ENCODE results near the gene OSR1.

OSR1 gene

GRCh38 chr2:19362755-19363473 is 4.5 kb upstream of the OSR1 start:
- H3K9me3 Mint-ChIP-seq (ENCODE audit: low read depth): no peaks in the 10 kb centered on the region
- no peak overlapping the region for H3K27ac Mint-ChIP-seq
- peak overlapping the region; percentile 95 for H3K4me3 Mint-ChIP-seq
- H3K27me3 Mint-ChIP-seq: peaks cover 29% of the 10 kb centered on the region
- H3K36me3 Mint-ChIP-seq: no peaks in the 10 kb centered on the region
- peaks cover 30% of the 10 kb centered on the region for H3K4me1 Mint-ChIP-seq (ENCODE audit: low read depth)

- H3K4me1 Mint-ChIP-seq (ENCODE audit: low read depth): peaks cover 37% of the 10 kb centered on the region
- peaks cover 33% of the 10 kb centered on the region for H3K27me3 Mint-ChIP-seq
- no peaks in the 10 kb centered on the region for H3K36me3 Mint-ChIP-seq
- H3K27ac Mint-ChIP-seq: peak overlapping the region; percentile 52
- H3K9me3 Mint-ChIP-seq (ENCODE audit: low read depth): no peaks in the 10 kb centered on the region
- peak overlapping the region; percentile 95 for H3K4me3 Mint-ChIP-seq
These were observed 3.8 kb upstream of the OSR1 start for GRCh38 chr2:19362094-19362754.

GRCh38 chr2:19361325-19361990 is 3.0 kb upstream of the OSR1 start:
- Mint-ChIP-seq H3K36me3 (no peaks in the 10 kb centered on the region), H3K9me3 (ENCODE audit: low read depth) (no peaks in the 10 kb centered on the region), H3K4me1 (ENCODE audit: low read depth) (peaks cover 45% of the 10 kb centered on the region), H3K27me3 (peaks cover 40% of the 10 kb centered on the region), H3K4me3 (peak overlapping the region; percentile 95), H3K27ac (no peak overlapping the region)

GRCh38 chr2:19360966-19361321 is 2.5 kb upstream of the OSR1 start:
- no peaks in the 10 kb centered on the region for H3K9me3 Mint-ChIP-seq (ENCODE audit: low read depth)
- H3K36me3 Mint-ChIP-seq: no peaks in the 10 kb centered on the region
- H3K27me3 Mint-ChIP-seq: peaks cover 45% of the 10 kb centered on the region
- H3K27ac Mint-ChIP-seq: no peak overlapping the region
- H3K4me1 Mint-ChIP-seq (ENCODE audit: low read depth): peaks cover 49% of the 10 kb centered on the region
- H3K4me3 Mint-ChIP-seq: peak overlapping the region; percentile 95

GRCh38 chr2:19360266-19360965 is 2.0 kb upstream of the OSR1 start:
- Mint-ChIP-seq H3K27me3 (peaks cover 47% of the 10 kb centered on the region), H3K9me3 (ENCODE audit: low read depth) (no peaks in the 10 kb centered on the region), H3K4me1 (ENCODE audit: low read depth) (peaks cover 51% of the 10 kb centered on the region), H3K4me3 (peak overlapping the region; percentile 95), H3K27ac (no peak overlapping the region), H3K36me3 (no peaks in the 10 kb centered on the region)

GRCh38 chr2:19359456-19359855 is 1.0 kb upstream of the OSR1 start:
- H3K27ac Mint-ChIP-seq: no peak overlapping the region
- H3K9me3 Mint-ChIP-seq (ENCODE audit: low read depth): no peaks in the 10 kb centered on the region
- peaks cover 51% of the 10 kb centered on the region for H3K4me1 Mint-ChIP-seq (ENCODE audit: low read depth)
- H3K27me3 Mint-ChIP-seq: peaks cover 55% of the 10 kb centered on the region
- H3K4me3 Mint-ChIP-seq: peak overlapping the region; percentile 51
- H3K36me3 Mint-ChIP-seq: no peaks in the 10 kb centered on the region

- H3K4me3 Mint-ChIP-seq: peak overlapping the region; percentile 51
- H3K36me3 Mint-ChIP-seq: no peaks in the 10 kb centered on the region
- H3K27me3 Mint-ChIP-seq: peaks cover 58% of the 10 kb centered on the region
- peaks cover 51% of the 10 kb centered on the region for H3K4me1 Mint-ChIP-seq (ENCODE audit: low read depth)
- no peaks in the 10 kb centered on the region for H3K9me3 Mint-ChIP-seq (ENCODE audit: low read depth)
- H3K27ac Mint-ChIP-seq: no peak overlapping the region
These were observed 566 bp upstream of the OSR1 start for GRCh38 chr2:19359021-19359357.

GRCh38 chr2:19357402-19358241 is 801 bp downstream of the OSR1 start:
- Mint-ChIP-seq H3K4me3 (peak overlapping the region; percentile 63), H3K4me1 (ENCODE audit: low read depth) (peaks cover 41% of the 10 kb centered on the region), H3K36me3 (no peaks in the 10 kb centered on the region), H3K27ac (peak overlapping the region; percentile 16), H3K9me3 (ENCODE audit: low read depth) (no peaks in the 10 kb centered on the region), H3K27me3 (peaks cover 63% of the 10 kb centered on the region)

- peak overlapping the region; percentile 63 for H3K4me3 Mint-ChIP-seq
- no peaks in the 10 kb centered on the region for H3K9me3 Mint-ChIP-seq (ENCODE audit: low read depth)
- no peaks in the 10 kb centered on the region for H3K36me3 Mint-ChIP-seq
- peaks cover 61% of the 10 kb centered on the region for H3K27me3 Mint-ChIP-seq
- H3K27ac Mint-ChIP-seq: no peak overlapping the region
- peaks cover 37% of the 10 kb centered on the region for H3K4me1 Mint-ChIP-seq (ENCODE audit: low read depth)
These were observed 1.6 kb downstream of the OSR1 start for GRCh38 chr2:19356545-19357401.

- H3K4me3 Mint-ChIP-seq: peak overlapping the region; percentile 63
- no peaks in the 10 kb centered on the region for H3K9me3 Mint-ChIP-seq (ENCODE audit: low read depth)
These were observed 2.4 kb downstream of the OSR1 start for GRCh38 chr2:19355931-19356544.

GRCh38 chr2:19355416-19355821 is 3.0 kb downstream of the OSR1 start:
- H3K27me3 Mint-ChIP-seq: peaks cover 62% of the 10 kb centered on the region
- H3K36me3 Mint-ChIP-seq: no peaks in the 10 kb centered on the region
- H3K27ac Mint-ChIP-seq: no peak overlapping the region

More at GRCh38 chr2:19355931-19356544, 2.4 kb downstream of the OSR1 start:
- H3K27me3 Mint-ChIP-seq: peaks cover 61% of the 10 kb centered on the region
- no peaks in the 10 kb centered on the region for H3K36me3 Mint-ChIP-seq
- peaks cover 33% of the 10 kb centered on the region for H3K4me1 Mint-ChIP-seq (ENCODE audit: low read depth)
- H3K27ac Mint-ChIP-seq: no peak overlapping the region

GRCh38 chr2:19355014-19355405 is 3.4 kb downstream of the OSR1 start:
- Mint-ChIP-seq H3K27me3 (peaks cover 58% of the 10 kb centered on the region), H3K4me1 (ENCODE audit: low read depth) (peaks cover 34% of the 10 kb centered on the region), H3K9me3 (ENCODE audit: low read depth) (no peaks in the 10 kb centered on the region), H3K27ac (no peak overlapping the region), H3K36me3 (no peaks in the 10 kb centered on the region), H3K4me3 (no peak overlapping the region)

More at GRCh38 chr2:19355416-19355821, 3.0 kb downstream of the OSR1 start:
- no peak overlapping the region for H3K4me3 Mint-ChIP-seq
- peaks cover 34% of the 10 kb centered on the region for H3K4me1 Mint-ChIP-seq (ENCODE audit: low read depth)
- H3K9me3 Mint-ChIP-seq (ENCODE audit: low read depth): no peaks in the 10 kb centered on the region

GRCh38 chr2:19353721-19354050 is 4.7 kb downstream of the OSR1 start:
- Mint-ChIP-seq H3K4me3 (no peak overlapping the region), H3K9me3 (ENCODE audit: low read depth) (no peaks in the 10 kb centered on the region), H3K4me1 (ENCODE audit: low read depth) (peaks cover 37% of the 10 kb centered on the region), H3K27me3 (peaks cover 63% of the 10 kb centered on the region), H3K36me3 (no peaks in the 10 kb centered on the region), H3K27ac (no peak overlapping the region)

All from activated naive CD8-positive, alpha-beta T cell (primary cell).